WTC11 (cell line): ENCODE results near the gene CA10. TPM values are rescaled to one million over a fixed set of nuclear protein-coding genes. Genes with fewer than 3 reads are reported as not detected.

Experiments
- ATAC-seq: fragments of 200-7000 bp; cut with Tn5 transposase; 2 replicates; pipeline ENCODE4 v1.10.0; 2021; ENCODE audit warnings: mild to moderate bottlenecking, moderate library complexity
- CTCF ChIA-PET: fragments of 300-600 bp; sonication (Branson Sonifier 250); formaldehyde crosslinking; loops from one replicate; lab custom pipeline; 2021; ENCODE audit warnings: antibody characterized with exemption; lab: Charles Lee
- POLR2A ChIA-PET: fragments of 350-600 bp; sonication (Branson Sonifier 250); formaldehyde crosslinking; loops from one replicate; lab custom pipeline; 2021; ENCODE audit warnings: antibody characterized with exemption; lab: Charles Lee
- DNase-seq: peaks from one replicate; pipeline ENCODE4 v3.0.0; 2021; ENCODE audit warnings: low spot score
- H3K27ac Mint-ChIP-seq: 2 replicates; pipeline ENCODE4 v1.8.0; 2021; ENCODE audit warnings: mixed read lengths
- H3K27me3 Mint-ChIP-seq: 2 replicates; pipeline ENCODE4 v1.8.0; 2021; ENCODE audit warnings: low read depth, mild to moderate bottlenecking, moderate library complexity, mixed read lengths
- H3K36me3 Mint-ChIP-seq: 2 replicates; pipeline ENCODE4 v1.8.0; 2021; ENCODE audit warnings: mixed read lengths
- H3K4me1 Mint-ChIP-seq: 2 replicates; pipeline ENCODE4 v1.8.0; 2022; ENCODE audit warnings: mixed read lengths
- H3K4me3 Mint-ChIP-seq: 2 replicates; pipeline ENCODE4 v1.8.0; 2021; ENCODE audit warnings: mild to moderate bottlenecking, moderate library complexity, mixed read lengths
- H3K9me3 Mint-ChIP-seq: 2 replicates; pipeline ENCODE4 v1.8.0; 2021; ENCODE audit warnings: mixed read lengths
- ATF1 ChIP-seq: sonication (generic); formaldehyde crosslinking; IDR thresholded peaks from 2 replicates; pipeline ENCODE4 v1.8.1; 2023; ENCODE audit warnings: mild to moderate bottlenecking, moderate library complexity, missing genetic modification reagents
- ATF2 ChIP-seq: sonication (generic); formaldehyde crosslinking; IDR thresholded peaks from 2 replicates; pipeline ENCODE4 v1.8.1; 2022; ENCODE audit warnings: low read depth, missing genetic modification reagents, borderline replicate concordance
- EMX1 ChIP-seq: fragments of 250-450 bp; sonication (Bioruptor Pico); IDR thresholded peaks from 2 replicates; pipeline ENCODE4 v1.8.0; 2021; ENCODE audit warnings: mild to moderate bottlenecking
- ERG ChIP-seq: fragments of 250-450 bp; sonication (Bioruptor Pico); IDR thresholded peaks from 2 replicates; pipeline ENCODE4 v1.8.0; 2021; ENCODE audit warnings: mild to moderate bottlenecking
- ESRRA ChIP-seq: sonication (generic); formaldehyde crosslinking; IDR thresholded peaks from 2 replicates; pipeline ENCODE4 v1.8.1; 2022; ENCODE audit warnings: mild to moderate bottlenecking, missing genetic modification reagents, borderline replicate concordance
- ETV6 ChIP-seq: sonication (generic); formaldehyde crosslinking; IDR thresholded peaks from 2 replicates; pipeline ENCODE4 v1.8.1; 2022; ENCODE audit warnings: mild to moderate bottlenecking, missing genetic modification reagents
- GRHL2 ChIP-seq: fragments of 250-450 bp; sonication (Bioruptor Pico); IDR thresholded peaks from 2 replicates; pipeline ENCODE4 v1.8.0; 2022; ENCODE audit warnings: mild to moderate bottlenecking, moderate library complexity; ENCODE audit not compliant: insufficient replicate concordance, severe bottlenecking
- IRF2 ChIP-seq: sonication (generic); formaldehyde crosslinking; IDR thresholded peaks from 2 replicates; pipeline ENCODE4 v1.8.0; 2022; ENCODE audit warnings: low read depth, missing genetic modification reagents, borderline replicate concordance
- KAT7 ChIP-seq: sonication (generic); formaldehyde crosslinking; IDR thresholded peaks from 2 replicates; pipeline ENCODE4 v1.8.1; 2023; ENCODE audit warnings: missing genetic modification reagents, mild to moderate bottlenecking, borderline replicate concordance
- MAX ChIP-seq: sonication (generic); formaldehyde crosslinking; IDR thresholded peaks from 2 replicates; pipeline ENCODE4 v1.8.0; 2022; ENCODE audit warnings: mild to moderate bottlenecking, missing genetic modification reagents
- MXD4 ChIP-seq: fragments of 250-450 bp; sonication (Bioruptor Pico); IDR thresholded peaks from 2 replicates; pipeline ENCODE4 v1.8.0; 2021; ENCODE audit warnings: mild to moderate bottlenecking, moderate library complexity, borderline replicate concordance
- NR1H2 ChIP-seq: sonication (generic); formaldehyde crosslinking; IDR thresholded peaks from 2 replicates; pipeline ENCODE4 v1.9.0; 2021; ENCODE audit warnings: mild to moderate bottlenecking, moderate library complexity, missing genetic modification reagents
- NR2C2 ChIP-seq: sonication (generic); formaldehyde crosslinking; IDR thresholded peaks from 2 replicates; pipeline ENCODE4 v1.8.0; 2022; ENCODE audit warnings: mild to moderate bottlenecking, missing genetic modification reagents
- NR3C1 ChIP-seq: sonication (generic); formaldehyde crosslinking; conservative IDR thresholded peaks from 2 replicates; pipeline ENCODE4 v1.8.1; 2023; ENCODE audit warnings: low read depth, mild to moderate bottlenecking, missing genetic modification reagents
- RELA ChIP-seq: sonication (generic); formaldehyde crosslinking; IDR thresholded peaks from 2 replicates; pipeline ENCODE4 v1.8.1; 2022; ENCODE audit warnings: missing genetic modification reagents, mild to moderate bottlenecking, borderline replicate concordance
- RORB ChIP-seq: fragments of 250-450 bp; sonication (Bioruptor Pico); IDR thresholded peaks from 2 replicates; pipeline ENCODE4 v1.9.0; 2021; ENCODE audit warnings: mild to moderate bottlenecking
- USF1 ChIP-seq: sonication (generic); formaldehyde crosslinking; IDR thresholded peaks from 2 replicates; pipeline ENCODE4 v1.8.0; 2022; ENCODE audit warnings: mild to moderate bottlenecking, missing genetic modification reagents
- ZNF121 ChIP-seq: sonication (generic); formaldehyde crosslinking; IDR thresholded peaks from 2 replicates; pipeline ENCODE4 v1.8.0; 2023; ENCODE audit warnings: missing genetic modification reagents
- ZNF232 ChIP-seq: sonication (generic); formaldehyde crosslinking; IDR thresholded peaks from 2 replicates; pipeline ENCODE4 v1.8.0; 2022; ENCODE audit warnings: mild to moderate bottlenecking, missing genetic modification reagents
- ZNF281 ChIP-seq: sonication (generic); formaldehyde crosslinking; IDR thresholded peaks from 2 replicates; pipeline ENCODE4 v1.8.0; 2023; ENCODE audit warnings: mild to moderate bottlenecking, missing genetic modification reagents
- ZNF396 ChIP-seq: fragments of 250-450 bp; sonication (Bioruptor Pico); IDR thresholded peaks from 2 replicates; pipeline ENCODE4 v1.8.0; 2021; ENCODE audit warnings: mild to moderate bottlenecking, moderate library complexity, borderline replicate concordance
- ZNF416 ChIP-seq: fragments of 250-450 bp; sonication (Bioruptor Pico); IDR thresholded peaks from 2 replicates; pipeline ENCODE4 v1.9.0; 2021; ENCODE audit warnings: mild to moderate bottlenecking, inconsistent platforms
- ZNF423 ChIP-seq: fragments of 250-450 bp; sonication (Bioruptor Pico); IDR thresholded peaks from 2 replicates; pipeline ENCODE4 v2.1.2; 2022; ENCODE audit warnings: mild to moderate bottlenecking, moderate library complexity
- ZNF425 ChIP-seq: fragments of 250-450 bp; sonication (Bioruptor Pico); conservative IDR thresholded peaks from 2 replicates; pipeline ENCODE4 v1.9.0; 2021; ENCODE audit warnings: mild to moderate bottlenecking
- ZNF512 ChIP-seq: sonication (generic); formaldehyde crosslinking; IDR thresholded peaks from 2 replicates; pipeline ENCODE4 v1.8.1; 2022; ENCODE audit warnings: missing genetic modification reagents, borderline replicate concordance
- ZNF671 ChIP-seq: fragments of 250-450 bp; sonication (Bioruptor Pico); IDR thresholded peaks from 2 replicates; pipeline ENCODE4 v1.8.0; 2021; ENCODE audit warnings: mild to moderate bottlenecking
- total RNA-seq: library from RNA; stranded (reverse); gene quantifications from 3 replicates; pipeline ENCODE4 v1.2.3, GENCODE V29; 2021

CA10 gene
- total RNA-seq, 1 experiment from 2014 or later = 0.90 TPM

GRCh38 chr17:51855806-51856205 is 302.7 kb downstream of the CA10 start:
- Mint-ChIP-seq H3K9me3 (peaks cover 70% of the 10 kb centered on the region), H3K27ac (no peak overlapping the region), H3K4me3 (no peak overlapping the region), H3K27me3 (no peaks in the 10 kb centered on the region; the same call in 1 of the 2 replicates), H3K36me3 (peaks cover 22% of the 10 kb centered on the region), H3K4me1 (no peaks in the 10 kb centered on the region)
- DNase-seq = no peak
- POLR2A ChIA-PET = no interaction called here
- no peak for TF ChIP-seq USF1
- no peak for TF ChIP-seq GRHL2 (CRISPR knock-in tag)
- no peak for TF ChIP-seq NR1H2 (CRISPR knock-in tag)
- TF ChIP-seq KAT7 (CRISPR knock-in tag) = no peak
- TF ChIP-seq MAX (CRISPR knock-in tag) = no peak
- TF ChIP-seq ZNF423 (CRISPR knock-in tag) = no peak
- no peak for TF ChIP-seq NR2C2 (CRISPR knock-in tag)
- no peak for TF ChIP-seq ERG (CRISPR knock-in tag)
- TF ChIP-seq ZNF396 = no peak
- no peak for TF ChIP-seq ZNF512
- TF ChIP-seq ZNF121 = no peak
- TF ChIP-seq ZNF416 (CRISPR knock-in tag) = no peak
- CTCF ChIA-PET = no interaction called here
- ATAC-seq = no peak

- ATAC-seq = no peak
- Mint-ChIP-seq H3K4me3 (no peak overlapping the region), H3K36me3 (peaks cover 22% of the 10 kb centered on the region), H3K27ac (no peak overlapping the region), H3K27me3 (no peaks in the 10 kb centered on the region; the same call in 1 of the 2 replicates), H3K9me3 (peaks cover 70% of the 10 kb centered on the region), H3K4me1 (no peaks in the 10 kb centered on the region)
- POLR2A ChIA-PET = no interaction called here
- CTCF ChIA-PET = no interaction called here
- no peak for DNase-seq
- TF ChIP-seq EMX1 = no peak
- TF ChIP-seq RELA (CRISPR knock-in tag) = no peak
- TF ChIP-seq ETV6 (CRISPR knock-in tag) = no peak
- no peak for TF ChIP-seq ZNF671
- TF ChIP-seq ZNF425 = no peak
- no peak for TF ChIP-seq ZNF232 (CRISPR knock-in tag)
- TF ChIP-seq NR3C1 (CRISPR knock-in tag) = no peak
- no peak for TF ChIP-seq ZNF281 (CRISPR knock-in tag)
- no peak for TF ChIP-seq ESRRA (CRISPR knock-in tag)
- TF ChIP-seq ATF2 = no peak
- no peak for TF ChIP-seq ATF1 (CRISPR knock-in tag)
- no peak for TF ChIP-seq IRF2 (CRISPR knock-in tag)
- TF ChIP-seq RORB (CRISPR knock-in tag) = no peak
- no peak for TF ChIP-seq ZNF416 (CRISPR knock-in tag)
- TF ChIP-seq MXD4 = no peak
- no peak for TF ChIP-seq ZNF423 (CRISPR knock-in tag)
Measured at GRCh38 chr17:51853857-51854256, 304.7 kb downstream of the CA10 start.
